Left hindlimb (tissue), 1 donor: ENCODE data around the gene DGKD.

Experiments used
- DNase-seq: peaks from one replicate; pipeline ENCODE4 v3.0.0-alpha.2; 2018

Gene DGKD

DNA sequence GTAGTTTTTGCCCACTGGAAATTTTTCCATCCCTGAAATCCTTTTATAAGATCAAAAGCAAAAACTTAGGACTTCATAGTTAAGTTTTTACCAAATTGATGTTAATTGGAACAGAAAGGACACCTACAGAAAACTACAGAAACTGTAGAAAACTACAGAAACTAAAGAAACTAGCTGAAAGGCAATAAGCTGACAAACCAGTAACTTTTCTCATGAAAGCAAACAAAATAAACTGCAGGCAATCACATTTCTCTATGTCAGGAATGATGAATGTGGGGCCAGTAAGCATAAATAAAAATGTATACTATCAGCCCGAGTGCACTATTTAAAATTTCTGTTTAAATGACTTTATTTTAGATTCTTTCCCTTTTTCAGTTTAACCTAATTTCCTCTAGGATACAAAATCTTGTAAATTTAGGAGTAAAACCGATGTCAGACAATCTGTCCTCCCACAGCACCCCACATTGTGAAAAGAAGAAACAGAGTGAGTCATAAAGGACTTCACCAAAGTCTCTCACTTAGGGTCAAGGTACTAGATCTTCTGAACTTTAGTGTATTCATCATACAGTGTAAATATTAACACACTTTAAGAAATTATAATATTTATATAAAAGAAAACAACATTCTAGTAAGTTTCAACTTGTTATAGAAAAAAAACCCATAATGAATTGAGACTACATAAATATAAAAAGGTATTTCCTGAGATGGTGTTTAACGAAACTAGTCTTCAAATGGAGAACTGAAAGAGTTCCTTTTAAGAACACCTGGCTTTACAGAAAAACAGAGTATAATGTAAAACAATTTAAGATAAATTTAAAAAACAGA, 165.7 kb downstream of the DGKD start:
- no peak for DNase-seq
